Stimulated activated CD4-positive, alpha-beta T cell treated with anti-CD3 and anti-CD28 coated beads, Interleukin-15, amount 100 ng/mL, for 48 hours (primary cell): ENCODE measurements around the gene NBEA.
"Not testable (repeated sequence)": the region's sequence is repeated elsewhere in the genome, so short reads cannot be mapped to it uniquely, and the experiment has no call there.

Experiments
- DNase-seq, 2 donors: peaks; one replicate each; pipeline ENCODE4 v3.0.0-alpha.2; 2020; ENCODE audit warnings: low read depth in 2 of 2

NBEA gene

DNA sequence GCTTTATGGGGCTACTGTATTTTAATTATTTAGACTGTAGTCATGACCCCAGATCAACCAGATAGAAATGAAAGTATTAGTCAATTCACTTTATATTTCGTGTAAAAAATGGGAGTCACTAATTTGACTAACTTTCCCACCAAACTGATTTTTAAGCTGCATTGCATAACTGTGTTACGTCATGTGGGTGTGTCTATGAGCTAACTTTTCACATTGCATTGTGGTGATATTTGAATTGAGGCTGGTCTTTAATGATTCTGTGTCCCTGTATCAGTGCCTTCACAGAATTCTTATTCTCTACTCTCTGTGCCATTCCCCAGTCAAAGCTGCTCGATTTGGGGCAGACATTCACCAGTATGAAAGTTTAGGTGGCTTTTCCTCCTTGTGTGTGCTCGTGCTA, 707.1 kb downstream of the NBEA start:
- DNase-seq: no peak

DNA sequence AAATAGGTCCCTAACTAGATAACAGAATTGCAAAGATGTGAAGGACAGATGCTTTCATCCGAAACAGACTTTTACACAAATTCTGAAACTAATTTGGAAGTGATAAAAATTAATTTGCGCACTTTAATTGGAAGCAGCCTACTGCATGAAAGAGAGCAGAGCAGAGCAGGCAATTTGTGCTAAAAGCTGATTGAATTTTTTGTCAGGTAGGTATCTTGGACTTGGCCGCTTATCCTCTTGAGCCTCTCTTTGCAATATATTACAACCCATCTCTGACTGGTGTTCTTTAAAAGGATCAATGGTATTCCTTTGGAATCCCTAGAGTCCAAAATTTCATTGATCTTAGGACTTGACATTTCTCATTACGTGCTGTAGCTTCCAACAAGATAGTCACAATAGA, 717.7 kb downstream of the NBEA start:
- no peak for DNase-seq

DNA sequence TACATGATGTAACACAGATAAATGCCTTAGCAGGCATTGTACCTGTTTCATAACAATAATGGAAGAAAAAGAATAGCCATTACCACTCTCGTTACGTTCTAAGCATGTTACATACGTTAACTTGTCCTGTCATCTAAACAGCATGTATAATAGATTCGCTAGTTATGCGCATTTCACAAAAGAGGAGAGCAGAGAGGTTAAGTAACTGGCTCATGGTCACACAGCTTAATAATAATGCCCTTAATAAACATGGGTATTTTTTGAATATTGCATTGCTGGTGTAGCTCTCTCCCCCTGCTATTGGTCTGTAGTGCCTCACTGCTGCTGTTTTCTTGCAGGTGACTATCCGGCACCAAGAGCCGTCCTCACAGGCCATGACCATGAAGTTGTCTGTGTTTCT, 722.7 kb downstream of the NBEA start:
- DNase-seq: no peak

DNA sequence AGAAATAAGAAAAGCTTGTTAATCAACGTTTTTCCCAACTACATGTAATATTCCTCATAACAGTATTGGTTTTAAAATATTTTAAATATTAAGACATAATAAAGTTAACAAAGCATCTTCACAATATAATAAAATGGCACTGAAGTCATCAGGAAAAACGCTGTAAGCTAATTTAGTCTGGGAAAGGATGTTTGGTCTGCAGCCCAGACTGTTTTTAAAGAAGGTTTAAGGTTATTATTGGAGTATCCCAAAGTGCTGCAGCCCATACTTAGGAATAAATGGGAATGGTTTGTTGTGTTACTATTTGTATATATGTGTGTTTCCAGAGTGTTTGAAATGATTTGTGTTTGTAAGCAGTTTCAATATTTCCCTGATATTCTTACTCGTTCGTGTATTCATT, 727.3 kb downstream of the NBEA start:
- DNase-seq: no peak

DNA sequence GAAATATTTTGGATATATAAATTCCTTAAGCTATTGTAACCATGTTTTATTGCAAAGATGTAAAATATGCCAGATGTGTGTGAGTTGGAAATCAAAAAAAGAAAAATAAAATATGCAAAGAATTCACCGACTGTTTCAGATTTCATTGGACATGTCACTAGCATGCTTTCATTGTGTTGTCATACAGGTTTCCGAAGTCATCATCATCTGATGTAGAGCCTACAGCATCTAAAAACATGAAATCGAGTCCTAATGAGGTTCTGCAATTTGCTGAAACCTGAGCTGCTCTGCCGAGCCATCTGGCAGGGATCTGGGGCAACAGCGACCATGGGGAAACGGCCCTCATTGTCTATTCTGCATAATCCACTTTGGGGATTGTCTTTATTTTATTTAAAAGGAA, 730.5 kb downstream of the NBEA start:
- no peak for DNase-seq

DNA sequence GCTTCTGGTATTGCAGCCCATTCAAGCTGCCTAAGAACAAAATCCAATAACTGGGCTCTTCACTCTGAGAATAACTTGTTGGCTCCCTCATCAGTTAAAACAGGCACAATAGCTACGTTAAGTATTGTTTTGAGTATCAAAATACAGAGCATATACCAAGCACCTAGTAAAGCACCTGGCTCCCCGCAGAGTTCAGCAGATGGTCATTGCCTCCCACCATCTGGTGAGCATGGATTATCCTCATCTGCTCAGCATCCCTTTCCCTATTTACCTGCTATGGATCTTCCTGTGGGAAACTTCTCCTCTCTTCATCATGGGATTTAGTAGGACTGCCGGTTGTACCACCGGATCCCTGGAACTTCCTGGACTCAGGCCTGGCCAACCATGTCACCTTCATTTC, 733.6 kb downstream of the NBEA start:
- DNase-seq: no peak

DNA sequence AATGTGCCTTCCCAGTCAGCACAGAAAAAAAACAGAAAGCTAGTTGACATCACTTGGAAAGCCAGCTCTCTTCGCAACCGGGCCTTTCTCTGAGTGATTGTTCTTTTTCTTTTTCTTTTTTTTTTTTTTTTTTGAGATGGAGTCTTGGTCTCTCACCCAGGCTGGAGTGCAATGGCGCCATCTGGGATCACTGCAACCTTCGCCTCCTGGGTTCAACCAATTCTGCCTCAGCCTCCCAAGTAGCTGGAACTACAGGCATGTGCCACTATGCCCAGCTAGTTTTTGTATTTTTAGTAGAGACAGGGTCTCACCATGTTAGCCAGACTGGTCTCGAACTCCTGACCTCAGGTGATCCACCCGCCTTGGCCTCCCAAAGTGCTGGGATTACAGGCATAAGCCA, 735.8 kb downstream of the NBEA start:
- DNase-seq: not testable (repeated sequence)

DNA sequence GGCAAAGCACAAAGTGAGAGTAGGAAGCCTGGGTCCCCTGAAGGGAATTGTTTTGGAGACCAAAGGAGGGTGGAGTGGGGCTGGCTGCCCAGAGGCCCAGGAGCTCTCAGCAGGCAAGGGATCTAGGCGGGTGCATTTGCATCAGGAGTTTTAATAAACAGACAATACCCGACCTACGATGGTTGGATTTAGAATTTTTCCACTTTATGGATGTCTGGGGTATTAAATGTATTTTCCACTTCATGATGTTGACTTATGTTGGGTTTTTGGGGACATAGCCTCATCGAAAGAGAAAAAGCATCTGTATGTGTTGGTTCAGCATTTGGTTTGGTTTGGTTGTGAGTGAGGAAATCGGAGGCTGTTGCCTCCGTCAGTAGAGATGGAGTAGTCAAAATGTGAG, 739.6 kb downstream of the NBEA start:
- no peak for DNase-seq

DNA sequence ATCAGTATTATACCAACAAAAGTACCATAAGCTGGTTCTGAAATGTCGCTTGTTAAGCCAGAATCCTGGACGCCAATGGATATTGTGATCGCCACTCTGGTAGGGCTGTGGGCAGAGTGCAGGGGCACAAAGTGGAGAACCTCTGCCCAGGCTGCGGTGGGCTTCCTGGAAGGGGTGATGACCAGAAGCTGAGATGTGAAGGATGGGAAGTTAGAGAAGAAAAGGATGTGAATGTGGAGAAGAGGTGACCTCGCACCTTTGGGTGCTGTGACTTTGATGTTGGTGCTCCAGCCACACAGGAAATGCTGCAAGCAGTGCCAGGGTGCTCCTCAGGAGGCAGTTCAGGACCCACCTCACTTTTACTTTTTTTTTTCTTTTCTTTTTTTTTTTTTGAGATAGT, 742.4 kb downstream of the NBEA start:
- no peak for DNase-seq

DNA sequence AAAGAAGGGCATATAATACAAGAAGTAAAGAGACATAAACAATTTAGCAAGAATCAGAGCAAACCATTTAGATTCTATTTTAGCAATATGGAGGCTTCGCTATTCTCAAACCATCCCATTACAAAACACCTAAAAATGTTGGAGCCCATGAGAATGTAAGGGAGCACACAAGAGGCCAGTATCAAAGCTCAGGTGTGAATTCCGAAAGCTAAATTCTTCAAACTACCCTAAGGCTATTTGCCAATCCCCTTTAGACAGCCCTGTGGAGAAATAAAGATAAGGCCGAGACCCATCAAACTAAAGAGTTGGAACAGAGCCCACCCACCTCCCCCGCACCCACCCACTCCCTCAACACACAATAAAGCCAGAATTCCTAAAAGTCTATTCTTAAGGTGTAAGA, 745.3 kb downstream of the NBEA start:
- DNase-seq: no peak

DNA sequence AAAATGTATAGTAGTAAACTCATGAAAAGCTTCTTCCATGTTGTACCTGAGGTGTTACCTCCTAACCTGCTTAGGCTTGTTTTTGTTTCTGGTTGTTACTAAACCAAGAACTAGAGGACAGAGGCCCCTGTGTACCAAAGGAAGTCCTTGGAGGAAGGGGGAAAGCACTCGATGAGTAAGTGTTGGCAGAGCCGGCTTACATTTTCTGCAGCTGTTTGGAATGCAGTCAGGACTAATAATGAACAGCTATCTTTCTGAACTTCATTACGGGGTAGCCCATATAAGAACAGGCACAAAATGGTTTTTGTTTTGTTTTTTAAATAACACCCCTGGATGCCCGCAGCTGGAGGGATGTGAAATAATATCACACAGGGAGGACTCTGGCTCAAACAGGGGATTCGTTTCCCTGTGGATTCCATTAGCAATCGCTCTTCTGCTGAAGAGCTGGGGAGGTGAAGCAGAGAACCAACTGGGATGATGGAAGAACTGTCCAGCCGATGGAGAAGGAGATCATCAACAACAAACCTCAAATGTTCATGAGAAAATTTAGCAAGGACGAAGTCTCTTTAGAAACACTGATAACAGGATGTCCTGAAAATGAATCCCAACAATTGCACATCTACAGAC, 748.6 kb downstream of the NBEA start:
- no peak for DNase-seq

DNA sequence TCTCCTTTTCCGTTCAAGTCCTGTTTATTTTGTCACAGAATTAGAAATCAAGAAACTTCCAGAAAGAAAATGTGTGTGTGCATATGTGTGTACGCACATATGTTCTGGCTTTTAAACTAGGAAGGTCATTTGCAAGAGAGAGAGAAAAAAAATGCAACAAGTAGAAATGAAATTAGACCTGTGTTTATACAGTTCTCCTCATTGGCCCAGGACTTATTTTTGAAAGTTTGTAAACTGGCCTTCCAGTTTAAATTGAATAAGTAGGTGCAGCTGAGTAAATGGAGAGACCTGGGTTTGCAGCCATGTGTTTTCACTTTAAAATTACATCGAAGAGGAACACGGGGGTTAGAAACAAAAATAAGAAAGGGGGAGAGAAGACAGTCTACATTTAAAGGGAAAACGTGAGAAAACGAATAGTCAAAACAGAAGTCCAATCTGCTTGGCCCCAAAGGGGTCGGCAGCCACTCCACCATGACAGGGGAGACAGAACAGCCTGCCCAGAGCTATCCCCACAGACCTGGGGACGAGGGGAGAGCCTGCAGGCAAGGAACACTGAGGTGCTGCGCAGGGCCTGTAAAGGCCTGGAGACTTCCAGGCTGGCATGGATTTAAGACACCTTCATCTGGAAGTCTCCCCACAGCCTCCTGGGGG, 751.2 kb downstream of the NBEA start:
- DNase-seq: no peak

DNA sequence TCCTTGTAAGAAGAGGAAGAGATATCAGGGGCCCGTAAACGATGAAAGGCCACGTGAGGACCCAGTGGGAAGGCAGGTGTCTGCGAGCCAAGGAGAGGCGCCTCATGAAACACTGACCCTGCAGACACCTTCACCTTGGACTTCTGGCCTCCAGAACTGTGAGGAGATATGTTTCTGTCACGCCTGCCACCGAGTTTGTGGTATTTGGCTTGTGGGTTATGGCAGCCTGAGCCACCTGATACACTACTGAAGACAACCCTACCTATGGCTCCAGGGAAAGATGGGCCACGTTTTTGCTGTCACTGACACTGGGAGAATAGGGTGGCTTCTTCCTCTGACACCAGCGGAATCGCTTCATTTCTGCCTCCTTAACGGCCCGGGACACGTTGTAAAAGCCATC, 752.0 kb downstream of the NBEA start:
- no peak for DNase-seq

DNA sequence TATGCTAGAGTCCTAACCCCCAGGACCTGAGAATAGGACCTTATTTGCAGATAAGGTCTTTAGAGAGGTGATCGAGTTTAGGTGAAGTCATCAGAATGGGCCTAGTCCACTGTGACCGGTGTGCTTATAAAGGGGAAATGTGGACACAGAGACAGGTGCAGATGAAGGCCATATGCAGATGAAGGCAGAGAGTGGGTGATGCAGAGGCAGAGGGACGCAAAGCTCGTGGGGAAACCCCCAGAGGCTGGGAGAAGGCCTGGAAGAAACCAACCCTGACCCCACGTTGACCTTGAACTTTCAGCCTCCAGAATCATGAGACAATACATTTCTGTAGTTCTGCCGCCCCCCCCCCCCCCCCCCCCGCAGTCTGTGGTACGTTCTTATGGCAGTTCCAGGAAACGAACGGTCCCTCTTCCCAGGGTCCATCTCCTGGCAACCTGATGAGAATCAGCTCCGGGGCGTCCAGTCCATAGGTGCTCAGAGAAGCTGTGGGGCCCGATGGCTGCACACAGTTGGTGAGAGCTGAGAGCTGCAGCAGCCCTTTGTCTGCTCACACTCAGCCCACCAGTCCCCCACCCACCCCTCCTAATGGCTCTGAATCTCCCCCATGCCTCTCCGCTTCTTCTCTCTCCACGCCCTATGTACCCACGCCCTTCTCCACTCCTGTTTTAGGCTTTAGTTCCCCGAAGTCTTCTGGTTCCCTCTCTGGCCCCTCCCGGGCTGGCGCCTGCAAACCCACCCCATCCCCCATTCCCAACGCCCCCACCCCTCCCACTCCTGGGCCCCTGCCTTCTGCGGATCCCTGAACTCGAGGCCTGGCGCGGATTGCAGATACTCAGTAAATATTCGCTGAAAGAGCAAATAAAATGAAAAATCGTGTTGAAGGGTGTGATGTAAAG, 752.7 kb downstream of the NBEA start:
- no peak for DNase-seq

DNA sequence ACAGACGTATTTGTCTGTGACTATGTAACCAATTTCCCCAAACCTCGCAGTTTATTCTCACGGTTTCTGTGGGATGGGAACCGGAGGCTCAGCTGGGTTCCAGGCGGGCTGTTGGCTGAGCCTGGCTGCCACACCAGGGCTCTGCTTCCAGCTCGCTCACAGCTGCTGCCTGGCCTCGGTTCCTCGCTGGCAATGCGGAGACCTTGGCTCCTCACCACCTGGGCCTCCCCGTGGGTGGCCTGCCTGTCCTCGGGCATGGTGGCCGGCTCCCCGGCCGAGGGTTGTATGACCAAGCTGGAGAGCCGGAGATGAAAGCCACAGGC, 753.3 kb downstream of the NBEA start:
- no peak for DNase-seq

DNA sequence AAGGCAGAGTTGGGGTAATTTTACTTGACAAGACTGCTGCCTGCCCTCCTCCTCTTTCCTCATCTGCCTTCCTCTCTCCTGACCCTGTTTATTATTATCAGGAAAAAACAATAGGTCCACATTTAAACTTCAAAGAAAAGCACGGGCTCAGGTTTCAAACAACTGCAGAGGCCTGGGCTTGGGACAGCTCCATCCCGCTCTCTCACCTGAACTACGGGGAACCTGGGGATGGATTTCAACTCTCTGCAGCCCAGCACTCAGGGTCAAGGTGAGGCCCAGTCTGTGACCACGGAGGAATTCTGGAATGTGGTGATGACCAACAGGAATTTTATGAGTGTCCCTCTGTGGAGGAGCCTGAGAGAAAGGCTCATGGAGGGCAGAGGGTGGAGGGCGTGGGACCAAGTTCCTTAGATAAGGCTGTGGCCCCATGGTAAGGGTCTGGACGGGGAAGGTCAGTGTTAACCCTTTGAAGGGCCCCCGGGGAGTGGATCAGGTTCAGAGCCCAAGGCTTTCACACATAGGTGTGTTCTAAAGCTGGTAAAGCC, 755.2 kb downstream of the NBEA start:
- no peak for DNase-seq

DNA sequence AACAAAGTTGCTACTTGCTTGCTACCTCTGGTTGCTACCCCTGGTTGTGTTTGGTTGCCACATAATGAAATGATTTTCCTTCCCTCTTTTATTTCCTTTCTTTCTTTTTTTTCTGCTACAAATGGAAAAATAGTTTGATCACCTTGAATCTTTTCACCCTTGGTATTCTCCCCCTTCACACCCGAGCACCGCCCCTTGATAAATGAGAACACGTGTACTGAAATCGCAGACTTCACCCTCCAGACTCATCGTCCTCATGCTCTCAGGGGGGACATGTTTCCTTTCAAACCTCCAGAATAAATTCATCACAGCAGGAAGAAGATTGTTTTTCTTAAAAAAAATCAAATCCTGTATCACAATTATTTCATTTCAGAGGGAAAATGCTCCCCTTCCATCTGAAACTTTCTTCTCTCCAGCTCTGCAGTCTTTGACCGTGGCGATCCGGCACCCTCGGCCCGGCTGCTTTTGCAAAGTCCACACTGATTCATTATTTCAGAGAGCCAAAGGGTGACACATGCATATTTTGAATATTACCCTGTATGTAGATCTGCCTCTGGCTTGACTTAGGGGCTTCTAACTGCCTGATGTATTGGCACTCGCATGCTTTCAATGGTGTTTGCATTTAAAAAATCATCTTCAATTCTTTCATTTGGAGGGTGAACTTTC, 757.0 kb downstream of the NBEA start:
- DNase-seq: no peak

DNA sequence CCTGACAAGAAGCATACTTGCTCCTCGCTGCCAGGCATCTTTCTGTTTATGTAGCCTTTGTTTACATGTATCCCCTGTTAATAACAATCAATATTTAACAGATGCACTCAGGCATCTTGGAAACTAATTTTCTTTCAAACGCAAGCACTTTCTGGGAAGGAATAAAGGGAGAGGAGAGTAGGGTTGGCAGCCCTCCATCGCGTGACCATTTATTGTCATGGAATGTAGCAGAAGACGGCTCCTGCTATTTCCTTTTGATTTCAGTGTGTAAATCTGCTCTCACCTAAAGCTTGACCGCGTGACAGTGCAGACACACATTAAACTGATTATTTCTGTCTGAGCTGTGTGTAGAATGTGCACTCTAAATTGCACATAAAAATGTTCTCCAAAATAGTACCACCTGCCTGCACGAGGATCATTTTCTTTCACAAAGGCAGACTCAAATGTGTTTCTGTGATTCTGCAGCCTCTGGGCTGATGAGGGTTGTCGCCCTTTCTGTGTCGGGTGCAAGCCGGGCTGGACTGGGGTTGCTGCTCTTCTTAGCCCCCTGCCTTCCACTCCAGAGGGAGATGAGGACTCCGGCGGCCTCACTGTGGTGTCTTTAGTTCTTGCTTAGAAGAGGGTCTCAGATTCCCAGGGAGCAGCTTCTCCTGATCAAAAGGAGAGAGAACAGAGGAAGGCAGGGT, 757.9 kb downstream of the NBEA start:
- DNase-seq: no peak

DNA sequence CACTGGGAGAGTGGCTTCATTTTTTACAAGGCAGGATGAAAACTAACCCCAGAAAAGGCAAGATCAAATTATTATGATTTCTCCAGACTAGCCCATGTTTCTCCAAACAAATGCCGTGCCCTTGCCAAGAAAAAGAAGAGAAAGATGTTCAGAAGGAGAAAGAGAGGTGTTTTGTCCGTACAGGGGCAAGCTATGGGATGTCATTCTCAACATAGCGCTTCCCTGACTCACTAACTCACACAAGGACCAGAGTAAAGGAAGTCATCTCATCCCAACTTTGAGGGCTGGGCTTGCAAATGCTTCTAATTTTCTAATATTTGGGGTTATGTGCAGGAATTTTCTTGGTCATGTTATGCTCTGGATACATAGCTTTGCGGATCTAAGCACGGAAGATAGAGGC, 758.6 kb downstream of the NBEA start:
- no peak for DNase-seq

DNA sequence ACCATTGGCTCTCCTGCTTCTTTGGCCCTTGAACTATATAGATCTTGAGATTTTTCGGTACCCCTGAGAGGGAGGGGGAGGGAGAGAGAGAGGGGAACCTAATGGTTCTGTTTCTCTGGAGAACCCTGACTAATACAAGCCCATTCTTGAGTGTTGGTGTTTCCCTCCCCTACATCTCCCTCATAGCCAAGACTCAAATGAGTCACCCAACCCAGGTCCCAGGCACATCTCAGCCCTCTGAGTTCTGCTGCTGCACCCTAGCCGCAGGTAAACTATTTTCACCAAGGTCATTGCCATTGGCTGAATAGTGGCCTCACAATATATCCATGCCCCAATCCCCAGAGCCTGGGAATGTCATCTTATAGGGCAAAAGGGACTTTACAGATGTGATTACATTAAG, 760.2 kb downstream of the NBEA start:
- no peak for DNase-seq

DNA sequence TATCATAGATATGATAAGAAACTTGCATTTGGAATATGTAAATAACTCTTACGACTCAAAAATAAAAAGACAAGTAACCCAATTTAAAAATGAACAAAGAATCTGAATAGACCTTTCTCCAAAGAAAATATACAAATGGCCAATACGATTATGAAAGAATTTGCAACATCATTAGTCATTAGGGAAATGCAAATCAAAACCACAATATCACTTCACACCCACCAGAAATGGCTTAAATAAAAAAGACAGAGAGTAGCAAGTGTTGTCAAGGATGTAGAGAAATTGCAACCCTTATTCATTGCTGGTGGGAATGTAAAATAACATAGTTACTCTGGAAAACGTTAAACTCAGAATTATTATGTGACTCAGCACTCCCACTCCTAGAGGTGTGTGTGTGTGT, 761.0 kb downstream of the NBEA start:
- DNase-seq: no peak

DNA sequence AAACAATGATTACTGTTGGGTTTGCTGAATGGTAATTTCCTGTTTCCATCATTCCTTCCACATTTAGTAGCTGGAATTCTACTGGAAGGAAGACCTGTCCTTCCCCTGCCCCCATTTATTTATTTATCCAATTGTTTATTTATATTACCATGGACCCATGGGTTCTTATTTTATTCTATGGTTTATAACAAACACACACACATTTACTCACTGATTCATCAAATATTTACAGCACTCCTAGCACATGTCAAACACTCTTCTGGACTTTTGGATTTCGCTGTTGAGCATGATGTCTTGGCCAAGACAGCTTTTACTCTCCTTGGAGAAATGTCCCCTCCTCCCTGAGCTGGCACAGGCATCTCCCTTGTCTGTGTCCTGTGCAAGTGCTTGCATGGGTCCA, 762.3 kb downstream of the NBEA start:
- no peak for DNase-seq
